Right lobe of liver (tissue), 6 donors: ENCODE results near the gene BMPR2. TPM values are rescaled to one million over a fixed set of nuclear protein-coding genes. Genes with fewer than 3 reads are reported as not detected.
A peak's percentile ranks its signal among the peaks of the same experiment; 100 is the strongest.

Source experiments
- ATAC-seq, 4 donors: fragments of 200-7000 bp; cut with Tn5 transposase; one replicate each; pipeline ENCODE4 v1.9.1; 2020; ENCODE audit warnings: mild to moderate bottlenecking in 4 of 4, moderate library complexity in 4 of 4
- DNase-seq, 3 donors: peaks; one replicate each; pipeline ENCODE4 v3.0.0-alpha.2; 2020
- H3K27ac ChIP-seq, 3 donors: fragments of 200-600 bp; one replicate each; pipeline ENCODE4 v1.8.0; 2022
- H3K27me3 ChIP-seq, 2 donors: fragments of 200-600 bp; one replicate each; pipeline ENCODE4 v1.8.0; 2022
- H3K36me3 ChIP-seq, 4 donors: fragments of 200-600 bp; sonication (generic) in 1 of 4; one replicate each; pipeline versions ENCODE4 v1.5.1 to v1.8.0; 2017 to 2022; ENCODE audit warnings: control low read depth in 1 of 4
- H3K4me1 ChIP-seq, 4 donors: fragments of 200-600 bp; sonication (generic) in 1 of 4; one replicate each; pipeline versions ENCODE4 v1.5.1 to v1.8.0; 2017 to 2022; ENCODE audit warnings: control low read depth in 1 of 4
- H3K4me3 ChIP-seq, 3 donors: fragments of 200-600 bp; one replicate each; pipeline ENCODE4 v1.8.0; 2022
- H3K9me3 ChIP-seq, 4 donors: fragments of 200-600 bp; sonication (generic) in 1 of 4; one replicate each; pipeline versions ENCODE4 v1.5.1 to v1.8.0; 2017 to 2022; ENCODE audit warnings: control low read depth in 1 of 4
- POLR2A ChIP-seq: fragments of 450-650 bp; IDR thresholded peaks from one replicate; pipeline ENCODE4 v1.6.1; 2017; ENCODE audit warnings: antibody characterized with exemption, mild to moderate bottlenecking
- WGBS: methylation state at CpG from one replicate; pipeline ENCODE4 v1.1.6; 2018; ENCODE audit warnings: low coverage, low lambda C conversion rate; ENCODE audit not compliant: insufficient coverage; ENCODE audit errors: missing lambda C conversion rate; 5-methylcytosine and 5-hydroxymethylcytosine counted together
- intact Hi-C, 2 donors: fragments of 100-400 bp; cut with DNase I; formaldehyde crosslinking; loops; one replicate each; pipeline versions ENCODE4 v1.11.2 to v1.14.1; 2022
- total RNA-seq, 6 experiments: library from RNA; depleted of rRNA in 2 of 6; stranded (reverse); fragments of >200 nt in 2 of 6; fragmentation: NEBNext Ultra II Directional in 3 of 6; extraction: Animal tissue kit (Norgen Biotek cat#: 25700) in 3 of 6; gene quantifications; one replicate each; pipeline versions ENCODE4 v1.1.0 to v1.2.4, GENCODE V29; 2016 to 2023
- TF ChIP-seq, protein P1 (sequence below), 4 donors: fragments of 200-600 bp in 3 of 4; fragments of 450-650 bp in 1 of 4; IDR thresholded peaks; one replicate each; pipeline versions ENCODE4 v1.5.1 to v1.8.0; 2016 to 2022; ENCODE audit warnings: antibody characterized with exemption in 4 of 4, mild to moderate bottlenecking in 2 of 4
- donor health status: DM: no; HTN: yes; CAD: no.
- donor health status: DM: no; HTN: no; CAD: no.
- donor health status: DM: no; HTN: no; CAD: no.
- donor health status: DM: no; HTN: yes; CAD: no.
- donor health status: DM: no; HTN: yes; CAD: no.

BMPR2 gene
- total RNA-seq, 6 experiments from 2014 or later: 14.6 to 25.2 (median 18.7) TPM

DNA sequence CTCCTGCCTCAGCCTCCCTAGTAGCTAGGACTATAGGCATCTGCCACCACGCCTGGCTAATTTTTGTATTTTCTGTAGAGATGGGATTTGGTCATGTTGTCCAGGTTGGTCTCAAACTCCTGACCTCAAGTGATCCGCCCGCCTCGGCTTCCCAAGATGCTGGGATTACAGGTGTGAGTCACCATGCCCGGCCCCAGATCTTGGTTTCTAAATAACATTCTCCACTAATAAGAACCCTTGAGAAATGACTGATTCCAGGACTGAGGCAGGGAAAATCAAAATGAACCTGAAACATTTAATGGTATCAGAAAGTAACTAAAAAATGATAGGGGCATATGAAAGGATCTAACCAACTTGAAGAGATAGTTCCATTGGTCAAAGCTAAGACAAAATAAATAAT is 34.0 kb downstream of the BMPR2 start:
- Histone ChIP-seq H3K4me3 (no peak overlapping the region), H3K27me3 (no peaks in the 10 kb centered on the region), H3K4me1 (no peaks in the 10 kb centered on the region), H3K9me3 (no peaks in the 10 kb centered on the region), H3K36me3 (no peaks in the 10 kb centered on the region), H3K27ac (no peak overlapping the region)
- 90% methylated on average over 2 of the region's 5 CpGs for WGBS
- DNase-seq (no peak), ATAC-seq (no peak)
- TF ChIP-seq POLR2A: no peak
- TF ChIP-seq, protein P1, sequence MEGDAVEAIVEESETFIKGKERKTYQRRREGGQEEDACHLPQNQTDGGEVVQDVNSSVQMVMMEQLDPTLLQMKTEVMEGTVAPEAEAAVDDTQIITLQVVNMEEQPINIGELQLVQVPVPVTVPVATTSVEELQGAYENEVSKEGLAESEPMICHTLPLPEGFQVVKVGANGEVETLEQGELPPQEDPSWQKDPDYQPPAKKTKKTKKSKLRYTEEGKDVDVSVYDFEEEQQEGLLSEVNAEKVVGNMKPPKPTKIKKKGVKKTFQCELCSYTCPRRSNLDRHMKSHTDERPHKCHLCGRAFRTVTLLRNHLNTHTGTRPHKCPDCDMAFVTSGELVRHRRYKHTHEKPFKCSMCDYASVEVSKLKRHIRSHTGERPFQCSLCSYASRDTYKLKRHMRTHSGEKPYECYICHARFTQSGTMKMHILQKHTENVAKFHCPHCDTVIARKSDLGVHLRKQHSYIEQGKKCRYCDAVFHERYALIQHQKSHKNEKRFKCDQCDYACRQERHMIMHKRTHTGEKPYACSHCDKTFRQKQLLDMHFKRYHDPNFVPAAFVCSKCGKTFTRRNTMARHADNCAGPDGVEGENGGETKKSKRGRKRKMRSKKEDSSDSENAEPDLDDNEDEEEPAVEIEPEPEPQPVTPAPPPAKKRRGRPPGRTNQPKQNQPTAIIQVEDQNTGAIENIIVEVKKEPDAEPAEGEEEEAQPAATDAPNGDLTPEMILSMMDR (IDR thresholded peaks at IDR 0.05): no peak
- intact Hi-C loops: no loop called here

DNA sequence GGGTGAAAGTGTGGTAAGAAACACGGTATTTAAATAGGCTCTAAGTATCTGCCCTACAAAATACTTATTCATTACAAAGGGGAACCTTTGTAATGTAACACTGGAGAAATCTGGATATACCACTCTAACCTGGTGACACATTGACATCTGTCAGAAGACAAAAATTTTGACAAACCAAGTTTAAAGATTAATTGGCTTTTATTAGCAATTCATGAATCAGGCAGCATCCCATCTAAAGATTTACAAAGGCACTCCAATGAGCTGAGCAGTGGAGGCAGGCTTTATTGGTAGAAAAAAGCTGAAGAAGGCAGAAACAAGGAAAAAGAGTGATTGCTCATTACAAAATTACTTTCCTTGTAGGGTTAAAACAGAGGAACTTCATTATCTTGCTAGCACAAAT is 35.0 kb downstream of the BMPR2 start:
- H3K27me3 ChIP-seq: no peaks in the 10 kb centered on the region
- H3K4me3 ChIP-seq: no peak overlapping the region
- H3K4me1 ChIP-seq: no peaks in the 10 kb centered on the region
- DNase-seq: no peak
- no peaks in the 10 kb centered on the region for H3K36me3 ChIP-seq
- 88% methylated on average over 1 of the region's 1 CpG for WGBS
- H3K9me3 ChIP-seq: no peaks in the 10 kb centered on the region
- no peak for ATAC-seq
- no peak for TF ChIP-seq POLR2A
- TF ChIP-seq, protein P1 (IDR thresholded peaks at IDR 0.05): no peak
- intact Hi-C loops: no loop called here
- no peak overlapping the region for H3K27ac ChIP-seq

DNA sequence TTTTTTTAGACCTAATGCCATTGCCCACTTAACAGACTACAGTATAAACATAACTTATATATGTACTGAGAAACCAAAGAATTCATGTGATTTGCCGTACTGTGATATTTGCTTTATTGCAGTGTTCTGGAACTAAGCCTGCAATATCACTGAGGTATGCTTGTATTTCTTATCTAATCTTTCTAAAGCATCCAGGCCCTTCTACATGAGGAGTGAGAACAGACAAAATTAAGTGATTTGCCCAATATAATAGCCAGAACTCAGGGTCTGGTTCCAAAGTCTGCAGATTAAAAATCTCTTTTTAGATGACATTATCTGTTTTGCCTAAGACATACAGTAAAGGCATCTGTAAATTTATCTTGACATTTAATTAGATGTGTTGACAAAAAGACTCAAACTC is 41.9 kb downstream of the BMPR2 start:
- DNase-seq (no peak), ATAC-seq (no peak)
- H3K4me1 ChIP-seq: peaks cover 0 to 5% (median 0%) of the 10 kb centered on the region in 4 donors
- intact Hi-C loops: no loop called here
- H3K4me3 ChIP-seq: no peak overlapping the region
- no peaks in the 10 kb centered on the region for H3K27me3 ChIP-seq
- H3K9me3 ChIP-seq: no peaks in the 10 kb centered on the region
- H3K27ac ChIP-seq: no peak overlapping the region
- no peaks in the 10 kb centered on the region for H3K36me3 ChIP-seq
- WGBS: 29% methylated on average over 1 of the region's 1 CpG
- TF ChIP-seq POLR2A: no peak
- TF ChIP-seq, protein P1 (IDR thresholded peaks at IDR 0.05): no peak

DNA sequence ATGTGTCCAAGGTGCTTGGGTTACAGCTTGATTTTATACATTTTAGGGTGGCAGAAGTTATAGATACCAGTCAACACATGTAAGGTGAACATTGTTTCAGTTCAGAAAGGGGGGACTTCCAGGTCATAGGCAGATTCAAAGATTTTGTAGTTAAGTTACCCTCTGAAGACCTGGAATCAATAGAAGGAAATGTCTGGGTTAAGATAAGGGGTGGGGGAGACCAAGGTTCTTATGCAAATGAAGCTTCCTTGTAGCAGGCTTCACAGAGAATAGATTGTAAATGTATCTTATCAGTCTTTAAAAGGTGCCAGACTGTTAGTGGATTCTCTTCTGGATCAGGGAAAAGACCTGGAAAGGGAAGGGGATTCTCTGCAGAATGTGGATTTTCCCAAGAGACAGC is 42.4 kb downstream of the BMPR2 start:
- H3K4me3 ChIP-seq: no peak overlapping the region
- no peak overlapping the region for H3K27ac ChIP-seq
- intact Hi-C loops: no loop called here
- H3K4me1 ChIP-seq: peaks cover 0 to 9% (median 0%) of the 10 kb centered on the region in 4 donors
- no peaks in the 10 kb centered on the region for H3K36me3 ChIP-seq
- DNase-seq (no peak), ATAC-seq (no peak)
- no peaks in the 10 kb centered on the region for H3K27me3 ChIP-seq
- no peak for TF ChIP-seq POLR2A
- TF ChIP-seq, protein P1 (IDR thresholded peaks at IDR 0.05): no peak
- H3K9me3 ChIP-seq: no peaks in the 10 kb centered on the region

DNA sequence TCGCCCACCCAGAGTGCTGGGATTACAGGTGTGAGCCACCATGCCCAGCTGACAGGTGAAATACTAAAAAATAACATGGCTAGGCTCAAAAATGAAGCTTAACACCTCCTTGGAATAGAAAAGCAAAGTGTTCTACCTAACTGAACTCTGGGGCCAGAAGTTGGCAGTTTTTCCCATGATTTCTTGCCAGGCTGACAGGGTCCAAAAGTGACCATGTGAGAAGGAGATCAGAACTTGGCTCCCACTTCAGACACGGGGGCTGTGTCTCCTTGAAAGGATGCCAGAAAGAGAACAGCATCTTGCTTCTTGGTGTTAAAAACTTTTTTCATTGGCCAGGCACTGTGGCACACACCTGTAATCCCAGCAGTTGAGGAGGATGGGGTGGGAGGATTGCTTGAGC is 47.0 kb downstream of the BMPR2 start:
- intact Hi-C loops: no loop called here
- H3K27ac ChIP-seq: no peak overlapping the region
- ATAC-seq (peak in 1 of 4 donors; percentile 50), DNase-seq (no peak)
- H3K9me3 ChIP-seq: no peaks in the 10 kb centered on the region
- no peaks in the 10 kb centered on the region for H3K36me3 ChIP-seq
- WGBS: 41% methylated on average over 2 of the region's 2 CpGs
- no peak for TF ChIP-seq POLR2A
- TF ChIP-seq, protein P1 (IDR thresholded peaks at IDR 0.05): no peak
- peaks cover 0 to 9% (median 0%) of the 10 kb centered on the region in 4 donors for H3K4me1 ChIP-seq
- H3K4me3 ChIP-seq: no peak overlapping the region
- H3K27me3 ChIP-seq: no peaks in the 10 kb centered on the region
